UCSD-AML1 (cell line): ENCODE data around the gene ITIH1.
"Not testable (repeated sequence)": the region's sequence is repeated elsewhere in the genome, so short reads cannot be mapped to it uniquely, and the experiment has no call there.

ENCODE experiments used
- DNase-seq: peaks from one replicate; lab custom pipeline; 2025; ENCODE audit not compliant: unreplicated experiment; lab: John Stamatoyannopoulos, UW

The ITIH1 gene

GRCh38 chr3:52777127-52777958 lies at the start of gene ITIH1:
TSS of gene ITIH1 (plus strand) at chr3:52777599. CDS start at chr3:52777616, 17 bp downstream.
- no peak for DNase-seq

- not testable (repeated sequence) for DNase-seq
Measured at GRCh38 chr3:52728753-52729152, 48.6 kb upstream of the ITIH1 start.

GRCh38 chr3:52730681-52731080 lies 46.7 kb upstream of the ITIH1 start:
- DNase-seq: no peak

- DNase-seq: no peak
Measured at GRCh38 chr3:52731590-52731989, 45.8 kb upstream of the ITIH1 start.

GRCh38 chr3:52733256-52733891 lies 44.0 kb upstream of the ITIH1 start:
- no peak for DNase-seq

- no peak for DNase-seq
Measured at GRCh38 chr3:52739730-52740129, 37.7 kb upstream of the ITIH1 start.

GRCh38 chr3:52742418-52743041 lies 34.9 kb upstream of the ITIH1 start:
- DNase-seq: no peak

- no peak for DNase-seq
Measured at GRCh38 chr3:52743152-52743551, 34.2 kb upstream of the ITIH1 start.

- DNase-seq: no peak
Measured at GRCh38 chr3:52743721-52744120, 33.7 kb upstream of the ITIH1 start.

GRCh38 chr3:52752045-52752660 lies 25.2 kb upstream of the ITIH1 start:
- DNase-seq: no peak

- no peak for DNase-seq
Measured at GRCh38 chr3:52754373-52754772, 23.0 kb upstream of the ITIH1 start.

- DNase-seq: no peak
Measured at GRCh38 chr3:52756141-52756540, 21.3 kb upstream of the ITIH1 start.

GRCh38 chr3:52763466-52763865 lies 13.9 kb upstream of the ITIH1 start:
- DNase-seq: no peak

- no peak for DNase-seq
Measured at GRCh38 chr3:52769786-52770455, 7.5 kb upstream of the ITIH1 start.

- peak; percentile 95 for DNase-seq
Measured at GRCh38 chr3:52770496-52771333, 6.7 kb upstream of the ITIH1 start, which contains the start of gene NEK4. TSS of gene NEK4 (minus strand) at chr3:52770940. CDS start at chr3:52770746, 194 bp downstream.

GRCh38 chr3:52771334-52771681 lies 6.1 kb upstream of the ITIH1 start:
- DNase-seq: no peak

- no peak for DNase-seq
Measured at GRCh38 chr3:52771702-52772101, 5.7 kb upstream of the ITIH1 start.

- DNase-seq: no peak
Measured at GRCh38 chr3:52773361-52774065, 3.9 kb upstream of the ITIH1 start.

GRCh38 chr3:52774066-52774713 lies 3.2 kb upstream of the ITIH1 start:
- no peak for DNase-seq
